Stimulated activated CD4-positive, alpha-beta T cell treated with anti-CD3 and anti-CD28 coated beads, Interleukin-4, amount 100 ng/mL, for 1 hour (primary cell): Measurements from ENCODE around the gene MRTFB.
"Not testable (repeated sequence)": the region's sequence is repeated elsewhere in the genome, so short reads cannot be mapped to it uniquely, and the experiment has no call there.

Source experiments
- DNase-seq: peaks from one replicate; pipeline ENCODE4 v3.0.0-alpha.2; 2020

Gene MRTFB

GRCh38 chr16:14139872-14140271 lies 68.8 kb downstream of the MRTFB start:
- DNase-seq: no peak

DNA sequence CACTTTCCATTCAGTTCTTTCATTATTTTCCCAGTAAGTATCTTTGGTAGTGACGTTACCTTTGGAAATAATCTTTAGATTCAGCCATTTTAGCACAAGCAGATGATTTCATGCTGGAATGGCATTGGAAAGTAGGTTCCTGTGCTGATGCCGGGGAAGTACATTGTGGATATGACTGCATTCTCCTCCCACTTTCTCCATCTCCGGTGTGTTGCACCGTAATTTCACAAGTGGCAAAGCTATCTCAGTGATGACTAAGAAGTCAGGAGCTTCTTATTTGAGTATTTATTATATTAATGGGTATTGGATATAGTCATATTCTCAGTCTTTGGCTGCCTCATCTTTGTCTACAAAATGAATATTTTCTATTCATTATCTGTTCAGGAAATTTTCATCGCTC lies 69.8 kb downstream of the MRTFB start:
- no peak for DNase-seq

- no peak for DNase-seq
These were observed 75.3 kb downstream of the MRTFB start for GRCh38 chr16:14146445-14146844.

- DNase-seq: no peak
These were observed 76.9 kb downstream of the MRTFB start for GRCh38 chr16:14148016-14148415.

DNA sequence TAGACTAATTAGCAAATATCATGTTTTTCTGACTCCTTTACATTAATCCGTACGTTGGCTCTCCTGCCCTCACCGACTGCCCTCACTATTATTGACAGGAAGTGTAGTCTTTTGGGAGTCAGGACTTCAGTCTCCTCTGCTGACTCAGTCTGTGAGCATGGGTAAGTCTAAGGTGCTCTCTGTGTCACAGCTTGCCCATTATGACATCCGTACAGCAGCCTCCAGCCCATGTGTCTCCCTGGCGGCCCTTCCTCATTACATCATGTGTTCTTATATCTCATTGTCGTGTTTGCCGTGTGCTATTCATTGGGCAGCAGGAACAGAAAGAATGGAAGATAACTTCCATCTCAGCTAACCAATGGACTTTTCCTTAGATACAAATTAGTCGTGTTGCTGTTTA lies 77.5 kb downstream of the MRTFB start:
- DNase-seq: no peak

- DNase-seq: no peak
These were observed 79.7 kb downstream of the MRTFB start for GRCh38 chr16:14150796-14151195.

- DNase-seq: no peak
These were observed 80.3 kb downstream of the MRTFB start for GRCh38 chr16:14151256-14152030.

GRCh38 chr16:14155572-14156190 lies 84.6 kb downstream of the MRTFB start:
- no peak for DNase-seq

- no peak for DNase-seq
These were observed 94.0 kb downstream of the MRTFB start for GRCh38 chr16:14164916-14165662.

GRCh38 chr16:14168146-14168545 lies 97.0 kb downstream of the MRTFB start:
- DNase-seq: no peak

DNA sequence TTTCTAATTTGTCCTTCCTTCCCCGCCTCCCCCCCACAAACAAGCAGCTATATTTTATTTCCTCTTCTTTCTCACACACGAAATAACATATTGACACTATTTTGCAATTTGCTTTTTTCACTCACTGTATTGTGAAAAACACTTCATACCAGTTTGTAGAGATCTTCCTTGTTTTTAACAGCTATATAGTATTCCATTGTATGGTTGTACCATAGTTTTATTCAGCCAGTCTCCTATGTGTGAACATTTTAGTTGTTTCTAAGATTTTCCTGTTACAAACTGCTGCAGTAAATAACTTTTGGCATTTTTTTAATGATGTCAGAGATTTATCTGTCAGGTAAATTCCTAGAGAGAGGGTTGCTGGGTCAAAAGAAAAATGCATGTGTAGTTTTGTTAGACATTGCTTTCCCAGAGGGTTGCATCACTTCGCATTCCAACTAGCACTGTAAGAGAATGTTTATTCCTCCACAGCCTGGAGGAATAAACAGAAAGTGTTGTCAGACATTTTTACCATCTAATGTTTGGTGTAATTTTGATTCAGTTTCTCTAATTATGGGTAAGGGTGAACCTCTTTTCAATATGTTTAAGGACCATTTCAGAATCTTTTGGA lies 101.2 kb downstream of the MRTFB start:
- DNase-seq: no peak

- no peak for DNase-seq
These were observed 104.0 kb downstream of the MRTFB start for GRCh38 chr16:14175086-14175485.

DNA sequence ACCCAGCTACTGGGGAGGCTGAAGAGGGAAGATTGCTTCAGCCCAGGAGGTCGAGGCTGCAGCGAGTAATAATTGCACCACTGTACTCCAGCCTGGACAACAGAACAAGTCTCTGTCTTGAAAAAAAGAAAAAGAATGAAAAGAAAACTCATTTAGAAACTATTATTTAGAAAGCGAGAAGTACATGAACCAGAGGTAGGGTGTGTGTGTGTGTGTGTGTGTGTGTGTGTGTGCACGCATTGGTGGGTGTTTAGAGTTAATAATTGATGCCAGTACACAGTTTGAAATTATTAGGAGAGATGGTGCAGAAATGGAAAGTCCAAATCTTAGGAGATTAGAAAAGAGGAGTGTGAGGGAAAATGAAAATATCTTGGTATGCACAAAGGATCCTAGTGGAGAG lies 106.6 kb downstream of the MRTFB start:
- no peak for DNase-seq

DNA sequence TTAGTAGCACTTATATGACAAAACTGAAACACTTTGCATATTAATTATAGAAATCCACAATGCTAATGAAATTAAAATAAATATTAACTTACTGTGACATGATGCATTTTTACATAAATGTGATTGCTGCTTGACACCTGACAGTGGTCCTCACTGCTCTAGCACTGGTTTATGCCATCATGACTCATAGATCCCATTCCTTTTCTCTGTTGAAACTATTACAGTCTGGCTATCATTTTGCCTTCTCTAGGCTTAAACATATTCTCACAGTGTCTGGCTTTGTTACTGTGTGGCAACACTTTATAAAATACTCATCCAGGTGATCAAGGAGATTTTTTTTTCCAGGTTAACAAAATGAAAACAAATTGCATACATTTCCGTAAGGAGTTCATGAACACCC lies 108.0 kb downstream of the MRTFB start:
- DNase-seq: no peak

GRCh38 chr16:14180481-14180944 lies 109.4 kb downstream of the MRTFB start:
- no peak for DNase-seq

DNA sequence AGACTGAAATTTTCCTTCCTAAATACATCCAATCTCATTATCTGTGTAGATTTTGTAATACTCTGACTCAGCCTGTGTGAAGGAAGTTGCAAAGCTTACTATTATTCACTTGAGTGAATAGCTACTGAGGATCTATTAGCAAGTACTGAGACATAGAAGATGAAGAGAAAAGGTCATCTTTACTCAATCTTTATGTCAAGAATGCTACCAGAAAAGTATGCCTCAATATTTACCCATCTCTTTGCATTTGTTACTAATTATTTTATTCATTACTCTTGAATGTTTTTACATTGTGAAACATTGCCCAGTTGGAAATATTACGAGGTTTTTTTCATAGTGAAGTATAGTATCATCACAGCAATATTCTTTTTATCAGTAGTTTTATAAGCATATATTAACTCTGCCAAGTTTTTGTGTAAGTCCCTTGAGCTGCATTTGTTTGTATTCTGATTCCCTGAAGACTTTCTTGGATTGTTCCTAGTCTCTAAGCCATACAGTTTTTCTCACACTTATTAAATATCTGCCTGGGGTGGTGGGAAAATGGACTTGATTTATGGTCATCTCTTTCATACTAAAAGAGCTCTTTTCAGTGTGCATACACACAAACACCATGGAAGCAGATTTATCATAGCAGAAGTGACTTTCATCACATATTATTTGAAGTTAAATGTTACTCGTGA lies 110.4 kb downstream of the MRTFB start:
- DNase-seq: no peak

DNA sequence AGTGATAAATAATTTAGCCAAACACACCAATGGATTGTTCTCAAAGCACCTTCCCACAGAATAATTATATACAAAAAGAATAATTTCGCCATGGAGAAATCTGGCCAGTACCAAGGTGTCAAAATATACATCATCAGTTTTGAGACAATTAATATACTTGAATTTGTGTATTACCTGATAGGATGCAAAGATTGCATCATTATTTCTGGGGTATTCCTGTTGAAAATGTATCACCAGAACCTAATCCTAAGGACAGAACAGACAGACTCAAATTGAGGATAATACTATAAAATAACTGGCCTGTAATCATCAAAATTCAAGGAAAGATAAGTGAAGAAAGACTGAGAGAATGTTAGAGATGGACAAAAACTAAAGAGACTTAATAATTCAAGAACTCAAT lies 111.9 kb downstream of the MRTFB start:
- no peak for DNase-seq

GRCh38 chr16:14183962-14184361 lies 112.8 kb downstream of the MRTFB start:
- not testable (repeated sequence) for DNase-seq

DNA sequence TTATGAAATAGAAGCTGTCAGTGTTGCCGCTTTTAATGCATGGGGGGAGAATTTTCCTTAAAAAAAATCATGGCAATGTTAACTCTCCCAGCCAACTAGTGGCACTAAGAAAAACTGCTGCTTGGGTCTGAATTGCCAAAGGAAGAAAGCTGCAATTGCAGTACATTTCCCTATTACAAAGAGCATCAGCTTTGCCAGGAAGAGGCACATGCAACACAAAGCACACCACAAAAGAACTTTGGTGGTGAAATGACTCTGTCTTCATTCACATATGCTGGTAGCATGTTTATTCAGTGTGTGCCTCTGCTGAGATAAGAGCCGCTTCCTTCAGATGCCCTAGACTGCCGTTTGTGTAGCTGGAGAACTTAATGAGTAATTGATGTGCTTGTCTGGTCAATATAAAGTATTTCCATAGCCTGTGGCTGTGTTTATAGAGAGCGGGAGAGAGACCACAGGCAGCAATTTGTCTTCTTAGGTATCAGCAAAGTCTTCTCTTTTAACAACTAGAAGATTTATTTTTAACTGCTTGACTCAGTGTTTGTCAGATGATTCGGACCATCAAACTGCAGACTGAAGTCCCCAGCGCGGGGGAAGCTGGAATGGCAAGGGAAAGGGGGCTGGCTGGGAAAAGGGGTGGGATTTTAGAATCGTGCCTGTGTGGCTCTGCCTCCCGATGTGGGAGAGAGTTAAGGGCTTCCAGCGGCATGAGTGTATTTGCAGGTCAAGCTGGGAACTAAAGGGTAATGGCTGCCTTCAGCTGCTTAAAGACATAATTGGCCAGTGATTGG lies 115.1 kb downstream of the MRTFB start:
- no peak for DNase-seq

DNA sequence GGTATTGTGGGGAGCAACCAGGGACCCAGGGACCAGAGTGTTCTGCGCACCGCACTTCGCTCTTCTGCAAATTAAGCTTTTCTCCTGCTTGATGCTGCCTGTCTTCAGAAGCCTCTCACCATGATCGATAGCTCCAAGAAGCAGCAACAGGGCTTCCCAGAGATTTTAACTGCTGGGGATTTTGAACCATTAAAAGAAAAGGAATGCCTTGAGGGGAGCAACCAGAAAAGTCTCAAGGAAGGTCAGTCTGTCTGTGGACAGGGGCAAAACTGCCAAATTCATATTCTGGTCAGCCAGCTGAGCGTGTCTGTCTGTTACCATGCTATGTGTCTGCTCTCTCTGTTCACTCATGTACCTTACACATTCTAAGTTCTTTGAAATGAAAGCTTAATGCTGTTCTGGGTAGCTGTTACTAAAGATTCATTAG lies 115.7 kb downstream of the MRTFB start:
- no peak for DNase-seq

GRCh38 chr16:14187517-14188338 lies 116.6 kb downstream of the MRTFB start:
- no peak for DNase-seq
